Activated naive CD8-positive, alpha-beta T cell (primary cell): ENCODE results near the gene CRIM1.
A peak's percentile ranks its signal among the peaks of the same experiment; 100 is the strongest.

Experiments
- H3K27ac Mint-ChIP-seq: one replicate; pipeline ENCODE4 v1.8.0; 2021; ENCODE audit warnings: mixed read lengths
- H3K27me3 Mint-ChIP-seq: one replicate; pipeline ENCODE4 v1.8.0; 2021; ENCODE audit warnings: mixed read lengths
- H3K36me3 Mint-ChIP-seq: one replicate; pipeline ENCODE4 v1.8.0; 2021; ENCODE audit warnings: mixed read lengths
- H3K4me1 Mint-ChIP-seq: one replicate; pipeline ENCODE4 v1.8.0; 2021; ENCODE audit warnings: low read depth, mixed read lengths
- H3K4me3 Mint-ChIP-seq: one replicate; pipeline ENCODE4 v1.8.0; 2021; ENCODE audit warnings: mild to moderate bottlenecking, mixed read lengths
- H3K9me3 Mint-ChIP-seq: one replicate; pipeline ENCODE4 v1.8.0; 2021; ENCODE audit warnings: low read depth, mixed read lengths

CRIM1 gene

GRCh38 chr2:36338827-36339145 lies 16.8 kb upstream of the CRIM1 start:
- Mint-ChIP-seq H3K27me3 (peaks cover 4% of the 10 kb centered on the region), H3K9me3 (no peaks in the 10 kb centered on the region), H3K36me3 (no peaks in the 10 kb centered on the region), H3K4me1 (peaks cover under 1% of the 10 kb centered on the region), H3K4me3 (no peak overlapping the region), H3K27ac (no peak overlapping the region)

DNA sequence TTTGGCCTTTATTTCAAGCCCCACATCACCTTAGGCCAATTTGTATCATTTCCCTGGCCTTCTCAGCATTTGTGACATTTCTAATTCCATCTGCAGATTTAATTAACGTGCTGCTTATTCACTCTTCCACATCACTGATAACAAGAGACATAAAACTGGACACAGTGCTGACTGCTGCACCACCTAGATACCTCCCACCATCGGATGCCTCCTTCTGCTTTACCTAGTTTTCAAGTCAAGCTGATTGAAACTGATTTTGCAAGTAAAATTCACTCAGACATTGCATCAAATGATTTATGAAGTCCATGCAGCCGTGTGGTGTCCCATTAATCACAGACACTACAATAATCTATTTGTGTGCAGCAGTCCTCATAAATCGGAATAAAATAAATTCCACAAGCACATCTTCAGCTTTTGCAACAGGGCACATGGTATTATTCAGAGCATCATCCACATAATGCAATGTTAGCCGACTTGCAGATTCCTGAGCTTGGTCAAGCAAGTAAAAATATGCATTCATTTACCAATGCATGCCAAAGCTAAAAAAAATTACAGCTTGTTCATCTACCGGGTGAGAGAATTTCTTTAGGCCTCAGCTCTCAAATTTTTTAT lies 15.9 kb upstream of the CRIM1 start:
- H3K9me3 Mint-ChIP-seq, result no peaks in the 10 kb centered on the region
- H3K4me3 Mint-ChIP-seq, result no peak overlapping the region
- peaks cover 4% of the 10 kb centered on the region for H3K27me3 Mint-ChIP-seq
- H3K36me3 Mint-ChIP-seq, result no peaks in the 10 kb centered on the region
- no peaks in the 10 kb centered on the region for H3K4me1 Mint-ChIP-seq
- no peak overlapping the region for H3K27ac Mint-ChIP-seq

DNA sequence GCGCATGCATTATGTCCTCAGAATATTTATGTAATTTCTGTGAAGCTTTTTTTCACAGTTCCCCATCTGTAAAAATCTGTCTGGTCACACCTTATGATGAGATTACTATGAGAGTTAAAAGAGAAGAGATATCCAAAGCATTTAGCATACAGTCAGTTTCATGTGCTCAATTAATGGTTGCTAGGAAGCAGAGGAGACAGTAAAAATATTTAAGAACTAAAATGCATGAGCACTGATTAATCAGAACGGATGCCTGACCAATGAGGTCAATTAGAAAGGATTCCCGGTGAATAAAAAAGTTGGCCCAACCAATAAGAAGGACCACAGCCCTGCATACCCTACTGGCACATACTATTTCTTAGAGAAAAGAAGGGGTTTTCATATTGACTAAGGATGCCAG lies 12.0 kb upstream of the CRIM1 start:
- H3K4me3 Mint-ChIP-seq, result no peak overlapping the region
- H3K4me1 Mint-ChIP-seq, result no peaks in the 10 kb centered on the region
- H3K27me3 Mint-ChIP-seq, result peaks cover 4% of the 10 kb centered on the region
- H3K27ac Mint-ChIP-seq, result no peak overlapping the region
- no peaks in the 10 kb centered on the region for H3K36me3 Mint-ChIP-seq
- no peaks in the 10 kb centered on the region for H3K9me3 Mint-ChIP-seq

DNA sequence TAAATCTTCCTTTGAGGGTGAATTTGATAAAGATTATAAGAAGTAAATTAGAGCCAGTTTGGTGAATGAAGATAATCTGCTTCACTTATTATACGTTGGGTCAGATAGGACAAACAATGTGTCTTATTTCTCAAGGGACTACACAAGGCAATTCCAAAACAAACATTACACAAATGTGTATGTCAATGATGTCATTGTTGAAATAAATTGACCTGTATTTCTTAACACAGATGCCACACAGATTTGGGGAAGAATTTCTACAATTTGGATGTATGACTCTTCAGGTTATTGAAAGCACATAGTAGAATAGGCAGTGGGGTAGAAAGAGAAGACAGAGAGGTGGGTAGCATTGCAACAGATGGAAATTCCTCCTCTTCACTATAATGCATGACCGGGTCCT lies 6.9 kb upstream of the CRIM1 start:
- Mint-ChIP-seq H3K27ac (no peak overlapping the region), H3K4me3 (no peak overlapping the region), H3K4me1 (peaks cover 9% of the 10 kb centered on the region), H3K36me3 (no peaks in the 10 kb centered on the region), H3K27me3 (no peaks in the 10 kb centered on the region), H3K9me3 (no peaks in the 10 kb centered on the region)

- peaks cover 5% of the 10 kb centered on the region for H3K27me3 Mint-ChIP-seq
- peaks cover 13% of the 10 kb centered on the region for H3K4me1 Mint-ChIP-seq
- H3K36me3 Mint-ChIP-seq, result no peaks in the 10 kb centered on the region
- H3K9me3 Mint-ChIP-seq, result no peaks in the 10 kb centered on the region
- H3K27ac Mint-ChIP-seq, result no peak overlapping the region
- no peak overlapping the region for H3K4me3 Mint-ChIP-seq
Observed at GRCh38 chr2:36351291-36351690, 4.3 kb upstream of the CRIM1 start.

DNA sequence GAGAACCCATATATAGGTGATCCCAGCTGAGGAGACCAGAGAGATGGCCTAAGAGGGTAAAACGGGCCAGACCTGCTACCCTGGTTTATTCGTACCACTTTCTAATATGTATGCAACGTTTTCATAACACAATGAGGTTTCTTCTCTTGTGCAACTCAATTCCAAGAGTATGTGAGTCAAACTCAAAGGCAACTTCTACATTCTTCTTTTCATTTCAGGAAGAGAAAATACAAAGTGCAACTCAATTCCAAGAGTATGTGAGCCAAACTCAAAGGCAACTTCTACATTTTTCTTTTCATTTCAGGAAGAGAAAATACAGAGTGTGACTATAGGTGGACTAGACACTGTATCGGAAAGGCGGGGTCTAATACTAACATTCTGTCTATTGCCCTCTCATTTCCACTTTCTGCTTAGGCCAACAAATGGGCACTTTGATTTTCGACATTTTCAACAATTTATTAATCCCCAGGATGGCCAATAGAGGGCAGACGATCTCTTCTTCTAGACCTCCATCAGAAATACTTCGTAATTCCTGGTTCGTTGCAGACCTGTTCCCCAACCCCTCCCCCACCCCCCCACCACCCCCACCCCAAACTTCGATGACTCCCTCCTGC lies 3.7 kb upstream of the CRIM1 start:
- H3K9me3 Mint-ChIP-seq, result no peaks in the 10 kb centered on the region
- peaks cover 5% of the 10 kb centered on the region for H3K27me3 Mint-ChIP-seq
- H3K4me1 Mint-ChIP-seq, result peaks cover 13% of the 10 kb centered on the region
- H3K4me3 Mint-ChIP-seq, result no peak overlapping the region
- no peak overlapping the region for H3K27ac Mint-ChIP-seq
- H3K36me3 Mint-ChIP-seq, result no peaks in the 10 kb centered on the region

DNA sequence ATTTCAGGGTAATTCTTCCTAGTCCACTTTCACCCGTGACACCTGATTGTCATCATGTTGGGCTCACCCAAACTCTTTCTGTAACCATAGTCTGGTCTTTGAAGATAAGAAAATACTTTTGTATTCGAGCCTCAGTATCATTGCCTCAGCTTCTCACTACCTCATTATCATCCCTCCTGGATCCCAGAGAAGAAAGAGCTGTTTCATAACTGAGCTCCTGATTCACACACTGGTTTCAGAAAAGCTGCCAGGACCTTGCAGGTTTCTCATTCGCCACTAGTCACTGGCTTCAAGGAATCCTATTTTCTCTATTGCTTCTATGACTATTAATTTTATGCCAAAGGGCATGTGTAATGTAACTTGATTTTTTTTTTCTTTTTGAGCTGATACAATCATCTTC lies 2.9 kb upstream of the CRIM1 start:
- H3K27me3 Mint-ChIP-seq, result peaks cover 5% of the 10 kb centered on the region
- no peak overlapping the region for H3K27ac Mint-ChIP-seq

DNA sequence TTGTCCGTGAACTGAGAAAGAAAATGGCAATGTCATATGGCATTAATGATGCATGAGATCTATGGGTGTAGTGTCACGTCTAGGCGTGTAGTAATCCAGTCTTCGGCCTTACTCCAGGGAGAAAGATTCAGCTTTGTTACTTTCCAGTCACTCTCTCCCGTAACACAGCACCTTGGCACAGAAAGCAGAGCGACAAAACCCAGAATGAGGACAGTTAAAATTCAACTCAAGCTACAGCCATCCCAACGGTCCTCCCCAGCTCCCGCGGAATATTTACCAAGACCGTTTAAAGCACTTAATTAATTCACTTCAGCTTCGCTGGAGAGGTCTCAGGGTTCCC lies 797 bp upstream of the CRIM1 start:
- Mint-ChIP-seq H3K36me3 (no peaks in the 10 kb centered on the region), H3K4me3 (peak overlapping the region; percentile 83), H3K27me3 (peaks cover 20% of the 10 kb centered on the region), H3K4me1 (peaks cover 37% of the 10 kb centered on the region), H3K27ac (peak overlapping the region; percentile 51), H3K9me3 (no peaks in the 10 kb centered on the region)

More for the DNA sequence above, 2.9 kb upstream of the CRIM1 start:
- Mint-ChIP-seq H3K4me1 (peaks cover 22% of the 10 kb centered on the region), H3K9me3 (no peaks in the 10 kb centered on the region), H3K36me3 (no peaks in the 10 kb centered on the region), H3K4me3 (no peak overlapping the region)

GRCh38 chr2:36355890-36356297 lies 316 bp downstream of the CRIM1 start:
- peaks cover 37% of the 10 kb centered on the region for H3K4me1 Mint-ChIP-seq
- H3K36me3 Mint-ChIP-seq, result no peaks in the 10 kb centered on the region
- no peak overlapping the region for H3K27ac Mint-ChIP-seq
- H3K4me3 Mint-ChIP-seq, result no peak overlapping the region
- peaks cover 24% of the 10 kb centered on the region for H3K27me3 Mint-ChIP-seq
- no peaks in the 10 kb centered on the region for H3K9me3 Mint-ChIP-seq

- Mint-ChIP-seq H3K9me3 (no peaks in the 10 kb centered on the region), H3K27me3 (peaks cover 29% of the 10 kb centered on the region), H3K36me3 (no peaks in the 10 kb centered on the region), H3K27ac (peak overlapping the region; percentile 43), H3K4me3 (peak overlapping the region; percentile 97), H3K4me1 (peaks cover 37% of the 10 kb centered on the region)
Observed at GRCh38 chr2:36356298-36356989, 866 bp downstream of the CRIM1 start.

- H3K27ac Mint-ChIP-seq, result peak overlapping the region; percentile 78
- peaks cover 30% of the 10 kb centered on the region for H3K27me3 Mint-ChIP-seq
- H3K9me3 Mint-ChIP-seq, result no peaks in the 10 kb centered on the region
- peaks cover 36% of the 10 kb centered on the region for H3K4me1 Mint-ChIP-seq
- no peaks in the 10 kb centered on the region for H3K36me3 Mint-ChIP-seq
- peak overlapping the region; percentile 97 for H3K4me3 Mint-ChIP-seq
Observed at GRCh38 chr2:36356990-36357846, 1.6 kb downstream of the CRIM1 start.

DNA sequence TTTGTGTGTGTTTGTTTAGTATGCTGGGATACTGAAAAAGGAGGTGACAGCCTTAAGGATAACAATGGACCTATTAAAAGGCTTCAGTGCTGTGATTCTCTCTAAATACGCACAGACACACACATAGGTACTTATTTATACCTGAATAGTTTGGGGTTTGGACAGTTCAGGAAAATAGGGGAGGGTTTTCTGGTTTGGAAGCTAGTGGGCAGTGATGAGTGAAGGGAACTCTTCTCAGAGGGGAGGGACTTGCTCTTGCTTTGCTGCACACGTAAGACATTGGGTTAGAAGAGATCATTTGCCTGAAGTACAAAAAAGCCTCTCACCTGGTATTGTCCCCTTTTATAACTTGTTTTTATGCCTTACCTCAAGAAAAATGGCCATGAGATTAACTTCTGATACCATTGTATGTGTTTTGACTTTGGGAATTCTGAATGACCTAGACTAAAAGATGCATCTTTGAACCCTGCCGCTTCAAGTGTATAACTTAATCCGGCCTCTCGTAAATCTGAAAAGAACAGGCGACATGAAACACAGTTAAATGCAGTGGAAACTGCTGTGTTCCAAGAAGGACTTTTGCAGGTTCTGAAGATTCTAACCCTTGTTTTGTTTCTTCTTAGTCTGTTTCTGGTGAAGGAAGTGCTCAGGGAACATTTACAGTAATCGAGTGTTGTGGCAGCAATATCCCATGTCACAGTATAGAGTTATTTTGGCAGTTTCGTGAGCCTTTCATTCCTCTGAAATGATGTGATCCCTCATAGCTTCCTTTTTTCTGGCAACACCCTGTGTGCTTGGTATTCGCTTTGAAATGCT lies 2.5 kb downstream of the CRIM1 start:
- Mint-ChIP-seq H3K36me3 (no peaks in the 10 kb centered on the region), H3K27ac (peak overlapping the region; percentile 78), H3K4me1 (peaks cover 29% of the 10 kb centered on the region), H3K4me3 (peak overlapping the region; percentile 97), H3K9me3 (no peaks in the 10 kb centered on the region), H3K27me3 (peaks cover 30% of the 10 kb centered on the region)

GRCh38 chr2:36359067-36359466 lies 3.5 kb downstream of the CRIM1 start:
- Mint-ChIP-seq H3K9me3 (no peaks in the 10 kb centered on the region), H3K4me3 (peak overlapping the region; percentile 53), H3K4me1 (peaks cover 28% of the 10 kb centered on the region), H3K36me3 (no peaks in the 10 kb centered on the region), H3K27ac (no peak overlapping the region), H3K27me3 (peaks cover 33% of the 10 kb centered on the region)

- Mint-ChIP-seq H3K4me1 (peaks cover 24% of the 10 kb centered on the region), H3K9me3 (no peaks in the 10 kb centered on the region), H3K36me3 (no peaks in the 10 kb centered on the region), H3K27ac (no peak overlapping the region), H3K4me3 (no peak overlapping the region), H3K27me3 (peaks cover 30% of the 10 kb centered on the region)
Observed at GRCh38 chr2:36360063-36360462, 4.5 kb downstream of the CRIM1 start.
